ENCODE results near the gene DCD. TPM values are rescaled to one million over a fixed set of nuclear protein-coding genes. Genes with fewer than 3 reads are reported as not detected.
A peak's percentile ranks its signal among the peaks of the same experiment; 100 is the strongest.

Gene DCD
- total RNA-seq, 6 donors from 2014 or later, result not detected

GRCh38 chr12:54605138-54605970, 42.8 kb downstream of the DCD start:
- Histone ChIP-seq H3K4me3 (no peak overlapping the region), H3K36me3 (no peaks in the 10 kb centered on the region), H3K27ac (no peak overlapping the region), H3K27me3 (no peaks in the 10 kb centered on the region), H3K4me1 (no peaks in the 10 kb centered on the region), H3K9me3 (no peaks in the 10 kb centered on the region)
- ATAC-seq (ENCODE audit: low FRiP score in 2 of 2) (no peak), DNase-seq (no peak)
- 79 to 83% methylated on average over 6 of the region's 6 CpGs for WGBS, 2 donors
- TF ChIP-seq POLR2A (IDR thresholded peaks at IDR 0.05) (no peak), POLR2AphosphoS5 (IDR thresholded peaks at IDR 0.05) (no peak), EP300 (IDR thresholded peaks at IDR 0.05) (no peak)
- TF ChIP-seq, protein P1, sequence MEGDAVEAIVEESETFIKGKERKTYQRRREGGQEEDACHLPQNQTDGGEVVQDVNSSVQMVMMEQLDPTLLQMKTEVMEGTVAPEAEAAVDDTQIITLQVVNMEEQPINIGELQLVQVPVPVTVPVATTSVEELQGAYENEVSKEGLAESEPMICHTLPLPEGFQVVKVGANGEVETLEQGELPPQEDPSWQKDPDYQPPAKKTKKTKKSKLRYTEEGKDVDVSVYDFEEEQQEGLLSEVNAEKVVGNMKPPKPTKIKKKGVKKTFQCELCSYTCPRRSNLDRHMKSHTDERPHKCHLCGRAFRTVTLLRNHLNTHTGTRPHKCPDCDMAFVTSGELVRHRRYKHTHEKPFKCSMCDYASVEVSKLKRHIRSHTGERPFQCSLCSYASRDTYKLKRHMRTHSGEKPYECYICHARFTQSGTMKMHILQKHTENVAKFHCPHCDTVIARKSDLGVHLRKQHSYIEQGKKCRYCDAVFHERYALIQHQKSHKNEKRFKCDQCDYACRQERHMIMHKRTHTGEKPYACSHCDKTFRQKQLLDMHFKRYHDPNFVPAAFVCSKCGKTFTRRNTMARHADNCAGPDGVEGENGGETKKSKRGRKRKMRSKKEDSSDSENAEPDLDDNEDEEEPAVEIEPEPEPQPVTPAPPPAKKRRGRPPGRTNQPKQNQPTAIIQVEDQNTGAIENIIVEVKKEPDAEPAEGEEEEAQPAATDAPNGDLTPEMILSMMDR (IDR thresholded peaks at IDR 0.05), result no peak

- Histone ChIP-seq H3K4me3 (no peak overlapping the region), H3K27me3 (no peaks in the 10 kb centered on the region), H3K36me3 (no peaks in the 10 kb centered on the region), H3K27ac (no peak overlapping the region), H3K9me3 (no peaks in the 10 kb centered on the region), H3K4me1 (no peaks in the 10 kb centered on the region)
- WGBS, 2 donors, result 89 to 100% methylated on average over 4 of the region's 4 CpGs
- ATAC-seq (ENCODE audit: low FRiP score in 2 of 2) (no peak), DNase-seq (no peak)
- no peak for TF ChIP-seq EP300 (IDR thresholded peaks at IDR 0.05)
- no peak for TF ChIP-seq POLR2A (IDR thresholded peaks at IDR 0.05)
- TF ChIP-seq POLR2AphosphoS5 (IDR thresholded peaks at IDR 0.05), result no peak
Measured at GRCh38 chr12:54604436-54604835, 43.7 kb downstream of the DCD start.

- Histone ChIP-seq H3K9me3 (no peaks in the 10 kb centered on the region), H3K36me3 (no peaks in the 10 kb centered on the region), H3K27ac (no peak overlapping the region), H3K4me1 (no peaks in the 10 kb centered on the region), H3K4me3 (no peak overlapping the region), H3K27me3 (no peaks in the 10 kb centered on the region)
- ATAC-seq (ENCODE audit: low FRiP score in 2 of 2), result no peak
- no peak for TF ChIP-seq EP300 (IDR thresholded peaks at IDR 0.05)
- TF ChIP-seq POLR2A (IDR thresholded peaks at IDR 0.05), result no peak
- no peak for TF ChIP-seq POLR2AphosphoS5 (IDR thresholded peaks at IDR 0.05)
- TF ChIP-seq, protein P1 (IDR thresholded peaks at IDR 0.05), result no peak
- DNase-seq, result no peak
- WGBS, 2 donors, result 86 to 88% methylated on average over 5 of the region's 5 CpGs
Measured at GRCh38 chr12:54603872-54604271, 44.3 kb downstream of the DCD start.

DNA sequence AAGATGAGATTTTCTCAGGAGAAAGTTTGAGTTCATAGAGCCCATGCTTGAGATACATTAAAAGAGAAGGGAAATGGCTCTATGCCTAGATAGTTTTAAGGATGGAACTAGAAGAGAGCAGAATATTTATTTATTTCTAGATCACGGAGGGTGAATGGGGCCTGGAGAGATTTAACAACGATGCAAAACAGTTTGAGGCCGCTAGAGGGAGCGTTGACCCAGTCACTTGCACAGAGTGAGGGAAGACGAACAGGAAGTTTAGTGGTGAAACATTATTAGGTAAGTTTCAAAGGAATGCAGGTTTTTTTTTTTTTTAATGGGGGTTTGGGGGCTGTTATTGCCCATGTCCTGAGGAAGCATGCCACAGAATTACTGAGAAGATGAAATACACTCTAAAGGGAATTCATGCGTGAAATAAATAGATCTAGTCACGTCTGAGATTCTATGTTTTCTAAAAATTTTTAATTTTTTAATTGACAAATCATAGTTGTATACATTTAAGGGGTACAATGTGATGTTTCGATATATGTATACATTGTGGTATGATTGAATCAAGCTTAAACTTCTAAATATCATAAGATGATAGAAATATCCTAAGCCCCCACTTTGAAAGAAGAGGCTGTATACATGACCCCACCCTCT, 44.9 kb downstream of the DCD start:
- H3K9me3 ChIP-seq, result no peaks in the 10 kb centered on the region
- H3K4me3 ChIP-seq, result no peak overlapping the region
- 16 to 25% methylated on average over 8 of the region's 8 CpGs for WGBS, 2 donors
- H3K4me1 ChIP-seq, result no peaks in the 10 kb centered on the region
- TF ChIP-seq, protein P1 (IDR thresholded peaks at IDR 0.05), result peak in 5 of 6 experiments; percentile 36 to 77 (median 45)
- TF ChIP-seq POLR2AphosphoS5 (IDR thresholded peaks at IDR 0.05), result no peak
- no peak overlapping the region for H3K27ac ChIP-seq
- no peaks in the 10 kb centered on the region for H3K36me3 ChIP-seq
- DNase-seq, result peak in 1 of 2 donors; percentile 54
- ATAC-seq (ENCODE audit: low FRiP score in 2 of 2), result peak; percentile 78 to 86
- H3K27me3 ChIP-seq, result no peaks in the 10 kb centered on the region

DNA sequence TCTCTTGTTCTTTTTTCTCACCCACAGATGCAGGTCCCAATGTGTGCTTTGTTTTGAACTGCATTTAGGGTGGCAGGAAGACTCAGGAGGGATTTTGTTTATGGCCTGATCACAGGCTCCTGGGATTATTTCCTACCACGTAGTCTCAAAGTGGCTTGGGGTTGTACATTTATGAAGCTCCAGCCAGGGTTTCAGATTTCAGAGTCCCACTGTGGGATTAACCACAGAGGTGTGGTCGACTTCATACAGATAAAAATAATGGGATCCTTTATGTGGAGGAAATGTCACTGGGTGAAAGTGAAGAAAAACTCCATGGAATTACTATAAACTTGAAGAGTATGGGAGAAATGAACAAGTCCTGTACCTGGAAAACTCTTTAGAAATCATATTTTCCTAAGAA, 45.5 kb downstream of the DCD start:
- H3K36me3 ChIP-seq, result no peaks in the 10 kb centered on the region
- H3K27me3 ChIP-seq, result no peaks in the 10 kb centered on the region
- WGBS, 2 donors, result 49 to 51% methylated on average over 2 of the region's 2 CpGs
- H3K4me3 ChIP-seq, result no peak overlapping the region
- DNase-seq (no peak), ATAC-seq (ENCODE audit: low FRiP score in 2 of 2) (no peak)
- no peaks in the 10 kb centered on the region for H3K4me1 ChIP-seq
- H3K9me3 ChIP-seq, result no peaks in the 10 kb centered on the region
- TF ChIP-seq POLR2A (IDR thresholded peaks at IDR 0.05) (no peak), EP300 (IDR thresholded peaks at IDR 0.05) (no peak), POLR2AphosphoS5 (IDR thresholded peaks at IDR 0.05) (no peak)
- TF ChIP-seq, protein P1 (IDR thresholded peaks at IDR 0.05), result no peak
- H3K27ac ChIP-seq, result no peak overlapping the region

Data from upper lobe of left lung (tissue), 6 donors.